MM.1S (cell line): Measurements from ENCODE around the gene CHPF2.
A peak's percentile ranks its signal among the peaks of the same experiment; 100 is the strongest.

Source experiments
- DNase-seq: peaks from one replicate; pipeline ENCODE4 v3.0.0-alpha.2; 2015
- H2AFZ ChIP-seq: fragments of 300-600 bp; sonication (generic); 2 replicates; pipeline ENCODE4 v1.6.0; 2016; ENCODE audit warnings: antibody characterized with exemption, low read length
- H3F3A ChIP-seq: fragments of 300-600 bp; sonication (generic); 2 replicates; pipeline ENCODE4 v1.6.1; 2016; ENCODE audit warnings: mild to moderate bottlenecking, antibody characterized with exemption, low read length, moderate library complexity, mixed read lengths; ENCODE audit not compliant: insufficient read depth
- H3K27ac ChIP-seq: fragments of 300-600 bp; sonication (generic); 2 replicates; pipeline ENCODE4 v1.5.1; 2016; ENCODE audit warnings: mild to moderate bottlenecking, low read length
- H3K27me3 ChIP-seq: fragments of 300-600 bp; sonication (generic); replicated peaks from 2 replicates; pipeline ENCODE4 v1.6.0; 2016; ENCODE audit warnings: low read length; ENCODE audit not compliant: insufficient read depth
- H3K36me3 ChIP-seq: fragments of 300-600 bp; sonication (generic); replicated peaks from 2 replicates; pipeline ENCODE4 v1.6.1; 2016; ENCODE audit warnings: mild to moderate bottlenecking, low read length, mixed read lengths; ENCODE audit not compliant: insufficient read depth
- H3K4me1 ChIP-seq: fragments of 300-600 bp; sonication (generic); 2 replicates; pipeline ENCODE4 v1.6.1; 2016; ENCODE audit warnings: low read length, mixed read lengths
- H3K4me2 ChIP-seq: fragments of 300-600 bp; sonication (generic); 2 replicates; pipeline ENCODE4 v1.6.0; 2016; ENCODE audit warnings: low read depth, low read length
- H3K4me3 ChIP-seq: fragments of 300-600 bp; sonication (generic); 2 replicates; pipeline ENCODE4 v1.5.1; 2016; ENCODE audit warnings: low read length, mixed read lengths
- H3K79me2 ChIP-seq: fragments of 300-600 bp; sonication (generic); 2 replicates; pipeline ENCODE4 v1.6.1; 2016; ENCODE audit warnings: mixed run types, low read length, mixed read lengths
- H3K9ac ChIP-seq: fragments of 300-600 bp; sonication (generic); 2 replicates; pipeline ENCODE4 v1.6.1; 2016; ENCODE audit warnings: low read length, mixed read lengths
- H3K9me2 ChIP-seq: fragments of 300-600 bp; sonication (generic); replicated peaks from 2 replicates; pipeline ENCODE4 v1.6.1; 2016; ENCODE audit warnings: mild to moderate bottlenecking, low read length, mixed read lengths; ENCODE audit not compliant: insufficient read depth
- H3K9me3 ChIP-seq: fragments of 300-600 bp; sonication (generic); replicated peaks from 2 replicates; pipeline ENCODE4 v1.6.1; 2016; ENCODE audit warnings: mild to moderate bottlenecking, low read length, mixed read lengths; ENCODE audit not compliant: insufficient read depth
- H4K20me1 ChIP-seq: fragments of 300-600 bp; sonication (generic); 2 replicates; pipeline ENCODE4 v1.6.1; 2016; ENCODE audit warnings: mild to moderate bottlenecking, low read length, moderate library complexity, mixed read lengths; ENCODE audit not compliant: insufficient read depth
- EZH2 ChIP-seq: fragments of 300-600 bp; sonication (generic); optimal IDR thresholded peaks from 2 replicates; pipeline ENCODE3; 2017; ENCODE audit warnings: low read depth, mild to moderate bottlenecking, antibody characterized with exemption, low read length, mixed read lengths
- EZH2phosphoT487 ChIP-seq: fragments of 300-600 bp; sonication (generic); IDR thresholded peaks from 2 replicates; pipeline ENCODE4 v1.6.1; 2018; ENCODE audit warnings: antibody characterized with exemption, low read length
- TF ChIP-seq, protein P1 (sequence below): fragments of 300-600 bp; sonication (generic); IDR thresholded peaks from 2 replicates; pipeline ENCODE4 v1.5.1; 2016; ENCODE audit warnings: antibody characterized with exemption, low read length, mixed read lengths

CHPF2 gene

DNA sequence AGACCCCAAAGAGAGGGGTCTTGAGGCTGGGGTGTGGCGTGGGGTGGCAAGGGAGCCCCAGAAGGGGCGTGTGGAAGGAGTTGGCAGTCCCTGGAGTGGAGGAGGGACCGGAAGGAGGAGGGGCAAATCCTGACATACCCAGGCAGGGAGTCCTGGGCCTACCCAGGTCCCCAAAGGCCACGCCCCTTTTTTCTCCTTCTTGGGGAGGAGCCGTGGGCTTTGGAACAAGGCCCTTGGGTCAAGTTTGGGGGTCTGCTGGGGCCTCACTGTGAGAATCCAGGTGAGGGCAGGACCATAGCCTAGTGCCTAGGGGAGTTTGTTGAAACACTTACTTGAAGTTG, 17.4 kb downstream of the CHPF2 start:
- Histone ChIP-seq H3K79me2 (no peaks in the 10 kb centered on the region), H3K4me2 (no peak overlapping the region; the same call in 1 of the 2 replicates), H3K9me2 (no peaks in the 10 kb centered on the region), H3K27ac (no peak overlapping the region), H2AFZ (no peak overlapping the region), H3K9me3 (no peaks in the 10 kb centered on the region), H3K36me3 (no peaks in the 10 kb centered on the region), H3K27me3 (peaks cover 91% of the 10 kb centered on the region), H4K20me1 (peaks cover 5% of the 10 kb centered on the region; the same call in 1 of the 2 replicates), H3K4me1 (peaks cover 9% of the 10 kb centered on the region; the same call in 1 of the 2 replicates), H3K9ac (no peak overlapping the region), H3F3A (no peaks in the 10 kb centered on the region), H3K4me3 (no peak overlapping the region)
- no peak for DNase-seq
- no peak for TF ChIP-seq EZH2
- TF ChIP-seq EZH2phosphoT487, result no peak
- TF ChIP-seq, protein P1, sequence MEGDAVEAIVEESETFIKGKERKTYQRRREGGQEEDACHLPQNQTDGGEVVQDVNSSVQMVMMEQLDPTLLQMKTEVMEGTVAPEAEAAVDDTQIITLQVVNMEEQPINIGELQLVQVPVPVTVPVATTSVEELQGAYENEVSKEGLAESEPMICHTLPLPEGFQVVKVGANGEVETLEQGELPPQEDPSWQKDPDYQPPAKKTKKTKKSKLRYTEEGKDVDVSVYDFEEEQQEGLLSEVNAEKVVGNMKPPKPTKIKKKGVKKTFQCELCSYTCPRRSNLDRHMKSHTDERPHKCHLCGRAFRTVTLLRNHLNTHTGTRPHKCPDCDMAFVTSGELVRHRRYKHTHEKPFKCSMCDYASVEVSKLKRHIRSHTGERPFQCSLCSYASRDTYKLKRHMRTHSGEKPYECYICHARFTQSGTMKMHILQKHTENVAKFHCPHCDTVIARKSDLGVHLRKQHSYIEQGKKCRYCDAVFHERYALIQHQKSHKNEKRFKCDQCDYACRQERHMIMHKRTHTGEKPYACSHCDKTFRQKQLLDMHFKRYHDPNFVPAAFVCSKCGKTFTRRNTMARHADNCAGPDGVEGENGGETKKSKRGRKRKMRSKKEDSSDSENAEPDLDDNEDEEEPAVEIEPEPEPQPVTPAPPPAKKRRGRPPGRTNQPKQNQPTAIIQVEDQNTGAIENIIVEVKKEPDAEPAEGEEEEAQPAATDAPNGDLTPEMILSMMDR, result no peak

DNA sequence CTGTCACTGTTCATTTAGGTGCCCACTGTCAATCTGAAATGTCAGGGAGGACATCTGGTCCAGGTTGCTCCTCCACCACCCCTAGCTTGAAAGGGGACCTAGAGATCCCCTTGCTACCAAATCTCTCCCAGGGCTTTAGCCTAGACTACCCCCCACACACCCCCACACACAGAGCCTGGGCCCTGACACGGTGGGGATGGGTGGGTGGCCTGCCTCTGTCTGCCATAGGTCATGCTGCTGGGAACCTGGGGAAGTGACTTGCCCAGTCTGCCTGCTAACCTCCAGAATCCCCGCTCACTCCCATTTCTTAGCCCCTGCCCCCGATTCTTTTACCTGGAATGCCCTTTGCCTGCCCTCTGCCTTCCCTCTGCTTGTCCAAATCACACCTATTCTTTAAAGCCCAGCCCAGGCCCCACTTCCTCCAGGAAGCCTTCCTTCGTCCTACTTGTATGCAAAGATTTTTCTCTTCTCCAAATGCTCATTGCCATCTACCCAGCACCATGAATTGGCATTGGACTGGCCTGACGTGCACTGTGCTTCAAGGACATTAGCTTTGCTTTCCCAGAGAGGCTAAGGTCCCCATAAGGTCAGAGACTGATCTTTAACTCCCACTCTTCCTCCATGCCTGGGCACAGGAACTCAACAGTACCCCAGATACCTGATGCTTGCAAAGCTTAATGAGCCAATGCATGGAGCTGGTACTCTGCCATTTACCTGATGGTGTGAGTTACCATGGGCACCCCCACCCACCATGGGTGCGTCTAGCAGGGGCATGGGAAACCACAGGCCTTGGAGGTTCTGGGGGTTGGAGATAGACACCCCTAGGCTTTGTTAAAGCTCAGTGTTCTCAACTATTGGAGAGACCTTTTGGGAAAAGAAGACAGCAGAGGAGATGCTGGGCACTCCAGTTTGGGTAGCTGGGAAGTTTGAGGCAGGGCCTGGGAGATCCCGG, 18.2 kb downstream of the CHPF2 start:
- H4K20me1 ChIP-seq, result peaks cover 5% of the 10 kb centered on the region; the same call in 1 of the 2 replicates
- no peaks in the 10 kb centered on the region for H3K79me2 ChIP-seq
- no peak for DNase-seq
- no peaks in the 10 kb centered on the region for H3K9me2 ChIP-seq
- no peak overlapping the region for H3K9ac ChIP-seq
- H3K4me1 ChIP-seq, result peaks cover 4% of the 10 kb centered on the region; the same call in 1 of the 2 replicates
- TF ChIP-seq EZH2, result no peak
- TF ChIP-seq, protein P1, result no peak
- no peak for TF ChIP-seq EZH2phosphoT487
- H3K27me3 ChIP-seq, result peaks cover 92% of the 10 kb centered on the region
- H3K4me2 ChIP-seq, result no peak overlapping the region
- no peaks in the 10 kb centered on the region for H3K36me3 ChIP-seq
- H2AFZ ChIP-seq, result no peak overlapping the region
- no peaks in the 10 kb centered on the region for H3K9me3 ChIP-seq
- H3K27ac ChIP-seq, result no peak overlapping the region
- no peaks in the 10 kb centered on the region for H3F3A ChIP-seq
- H3K4me3 ChIP-seq, result no peak overlapping the region

DNA sequence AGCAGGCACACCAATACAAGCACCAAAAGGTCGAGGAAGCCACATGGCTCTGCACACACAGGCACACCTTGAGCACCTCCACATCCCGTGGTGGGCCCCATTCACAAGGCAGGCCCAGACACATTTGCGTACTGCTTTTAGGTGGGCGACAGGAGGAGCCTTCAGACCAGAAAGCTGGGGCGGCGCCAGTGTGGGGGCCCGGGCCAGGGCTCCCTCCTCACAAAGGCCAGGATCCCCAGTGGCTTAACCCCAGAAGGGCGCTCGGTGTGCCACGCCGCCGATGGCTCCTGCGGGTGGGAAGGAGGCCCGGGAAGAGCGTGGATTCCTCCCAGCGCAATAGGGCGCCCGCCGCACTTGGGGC, 19.0 kb downstream of the CHPF2 start:
- Histone ChIP-seq H3K4me1 (peaks cover 4% of the 10 kb centered on the region; the same call in 1 of the 2 replicates), H3K79me2 (no peaks in the 10 kb centered on the region), H3K27ac (no peak overlapping the region), H3K36me3 (no peaks in the 10 kb centered on the region), H3K9me3 (no peaks in the 10 kb centered on the region), H2AFZ (no peak overlapping the region), H3F3A (no peaks in the 10 kb centered on the region), H3K9ac (no peak overlapping the region), H3K9me2 (no peaks in the 10 kb centered on the region), H3K27me3 (peaks cover 91% of the 10 kb centered on the region), H3K4me2 (peak overlapping the region; percentile 65; the same call in 1 of the 2 replicates), H4K20me1 (no peaks in the 10 kb centered on the region), H3K4me3 (no peak overlapping the region; the same call in 1 of the 2 replicates)
- no peak for DNase-seq
- TF ChIP-seq EZH2phosphoT487 (no peak), EZH2 (peak; percentile 72)
